Neural cell (in vitro differentiated cells): Measurements from ENCODE around the gene IL24.

Experiments used
- CTCF ChIP-seq: fragments of 450-650 bp; IDR thresholded peaks from 2 replicates; pipeline ENCODE4 v1.5.1; 2014; ENCODE audit warnings: antibody characterized with exemption, mild to moderate bottlenecking, moderate library complexity; ENCODE audit not compliant: poor library complexity, severe bottlenecking
- EP300 ChIP-seq: fragments of 450-650 bp; conservative IDR thresholded peaks from 2 replicates; pipeline ENCODE4 v1.6.1; 2014; ENCODE audit warnings: antibody characterized with exemption, mild to moderate bottlenecking, moderate library complexity; ENCODE audit not compliant: poor library complexity, severe bottlenecking
- EZH2 ChIP-seq: fragments of 200-600, 300-800 bp; shearing (Covaris generic), sonication (generic); IDR thresholded peaks from 2 replicates; pipeline ENCODE4 v1.6.1; 2014; ENCODE audit warnings: antibody characterized with exemption, low read length, borderline replicate concordance, mild to moderate bottlenecking; ENCODE audit not compliant: insufficient read depth, poor library complexity, severe bottlenecking
- POLR2AphosphoS5 ChIP-seq: IDR thresholded peaks from 2 replicates; pipeline ENCODE4 v1.6.1; 2012
- RAD21 ChIP-seq: fragments of 450-650 bp; conservative IDR thresholded peaks from 2 replicates; pipeline ENCODE4 v1.6.1; 2014; ENCODE audit warnings: antibody characterized with exemption, mild to moderate bottlenecking, moderate library complexity
- SMC3 ChIP-seq: fragments of 450-650 bp; conservative IDR thresholded peaks from 2 replicates; pipeline ENCODE4 v1.6.1; 2014; ENCODE audit warnings: antibody characterized with exemption, mild to moderate bottlenecking, moderate library complexity; ENCODE audit not compliant: poor library complexity
- TAF1 ChIP-seq: IDR thresholded peaks from 2 replicates; pipeline ENCODE4 v1.6.1; 2012; ENCODE audit warnings: low read depth

GRCh38 chr1:206946261-206946660 is 49.0 kb downstream of the IL24 start, which contains the start of gene PIGR:
- TF ChIP-seq CTCF (no peak), RAD21 (no peak), TAF1 (no peak), EZH2 (no peak), EP300 (no peak), SMC3 (no peak), POLR2AphosphoS5 (no peak)
